Measurements from ENCODE around the gene KANK4.

DNA sequence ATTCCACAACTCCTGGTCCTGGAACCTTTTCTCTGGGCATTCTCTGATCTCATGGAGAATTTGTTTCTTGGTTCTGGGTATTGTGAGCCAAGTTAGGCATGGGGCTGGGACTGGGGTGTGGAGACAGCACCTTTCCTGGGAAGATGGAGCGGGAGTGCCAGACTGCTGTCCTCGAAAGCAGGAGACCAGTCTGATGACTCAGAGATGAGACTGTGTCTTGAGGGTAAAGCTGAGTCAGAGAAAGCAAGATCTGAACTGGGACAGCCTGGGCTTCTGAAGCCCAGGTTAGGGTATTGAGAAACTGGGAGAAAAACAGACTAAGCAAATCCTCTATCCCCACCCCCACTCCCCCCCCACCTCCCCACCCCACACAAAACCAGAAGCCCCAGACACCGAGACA is 2.2 kb upstream of the KANK4 start:
- TF ChIP-seq, protein P1, sequence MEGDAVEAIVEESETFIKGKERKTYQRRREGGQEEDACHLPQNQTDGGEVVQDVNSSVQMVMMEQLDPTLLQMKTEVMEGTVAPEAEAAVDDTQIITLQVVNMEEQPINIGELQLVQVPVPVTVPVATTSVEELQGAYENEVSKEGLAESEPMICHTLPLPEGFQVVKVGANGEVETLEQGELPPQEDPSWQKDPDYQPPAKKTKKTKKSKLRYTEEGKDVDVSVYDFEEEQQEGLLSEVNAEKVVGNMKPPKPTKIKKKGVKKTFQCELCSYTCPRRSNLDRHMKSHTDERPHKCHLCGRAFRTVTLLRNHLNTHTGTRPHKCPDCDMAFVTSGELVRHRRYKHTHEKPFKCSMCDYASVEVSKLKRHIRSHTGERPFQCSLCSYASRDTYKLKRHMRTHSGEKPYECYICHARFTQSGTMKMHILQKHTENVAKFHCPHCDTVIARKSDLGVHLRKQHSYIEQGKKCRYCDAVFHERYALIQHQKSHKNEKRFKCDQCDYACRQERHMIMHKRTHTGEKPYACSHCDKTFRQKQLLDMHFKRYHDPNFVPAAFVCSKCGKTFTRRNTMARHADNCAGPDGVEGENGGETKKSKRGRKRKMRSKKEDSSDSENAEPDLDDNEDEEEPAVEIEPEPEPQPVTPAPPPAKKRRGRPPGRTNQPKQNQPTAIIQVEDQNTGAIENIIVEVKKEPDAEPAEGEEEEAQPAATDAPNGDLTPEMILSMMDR (conservative IDR thresholded peaks at IDR 0.05; ENCODE audit: low read length) = no peak
- no peak for TF ChIP-seq EZH2phosphoT487 (IDR thresholded peaks at IDR 0.05; ENCODE audit: borderline replicate concordance, low read depth, low read length)
